ENCODE results near the gene KIR3DL2.
"Not testable (repeated sequence)": the region's sequence is repeated elsewhere in the genome, so short reads cannot be mapped to it uniquely, and the experiment has no call there.

KIR3DL2 gene

GRCh38 chr19:54906819-54907218 is 56.6 kb downstream of the KIR3DL2 start:
- peak in 1 of 10 donors; percentile 1 for DNase-seq
- intact Hi-C loops (cut with DNase I) = no loop called here

- DNase-seq; intact Hi-C loops (cut with DNase I): not testable (repeated sequence)
These were observed 57.7 kb downstream of the KIR3DL2 start for GRCh38 chr19:54907899-54908298.

Measured in posterior cingulate gyrus (tissue), 11 donors.